ENCODE results near the gene CBX7. TPM values are rescaled to one million over a fixed set of nuclear protein-coding genes. Genes with fewer than 3 reads are reported as not detected.

CBX7 gene
- total RNA-seq, 1 donor: 14.5 TPM

- Histone ChIP-seq H3K9me3 (ENCODE audit: low read depth, low read length) (no peaks in the 10 kb centered on the region), H2AFZ (ENCODE audit: low read length) (no peak overlapping the region), H3K79me2 (ENCODE audit: insufficient read depth, low read length) (no peaks in the 10 kb centered on the region), H3K4me2 (ENCODE audit: insufficient read depth, low read length) (no peak overlapping the region), H4K20me1 (ENCODE audit: insufficient read depth, low read length) (no peaks in the 10 kb centered on the region), H3K27ac (ENCODE audit: low read depth, low read length) (no peak overlapping the region), H3K4me3 (ENCODE audit: insufficient read depth, low read length) (no peak overlapping the region), H3K4me1 (ENCODE audit: insufficient read depth, low read length) (no peaks in the 10 kb centered on the region), H3K36me3 (ENCODE audit: insufficient read depth, low read length) (no peaks in the 10 kb centered on the region), H3K27me3 (ENCODE audit: insufficient read depth, low read length) (no peaks in the 10 kb centered on the region)
- no peak for DNase-seq (ENCODE audit: insufficient read length, low spot score, missing footprints)
- no peak for TF ChIP-seq CTCF (IDR thresholded peaks at IDR 0.05; ENCODE audit: extremely low read depth, low read depth, low read length)
Measured at GRCh38 chr22:39083212-39084165, 69.0 kb downstream of the CBX7 start.

GRCh38 chr22:39081598-39081997 lies 70.9 kb downstream of the CBX7 start:
- TF ChIP-seq CTCF (IDR thresholded peaks at IDR 0.05; ENCODE audit: extremely low read depth, low read depth, low read length): no peak
- H3K79me2 ChIP-seq (ENCODE audit: insufficient read depth, low read length): no peaks in the 10 kb centered on the region
- DNase-seq (ENCODE audit: insufficient read length, low spot score, missing footprints): no peak
- no peaks in the 10 kb centered on the region for H4K20me1 ChIP-seq (ENCODE audit: insufficient read depth, low read length)
- no peak overlapping the region for H3K4me2 ChIP-seq (ENCODE audit: insufficient read depth, low read length)
- no peak overlapping the region for H2AFZ ChIP-seq (ENCODE audit: low read length)
- no peaks in the 10 kb centered on the region for H3K9me3 ChIP-seq (ENCODE audit: low read depth, low read length)
- H3K36me3 ChIP-seq (ENCODE audit: insufficient read depth, low read length): no peaks in the 10 kb centered on the region
- H3K27me3 ChIP-seq (ENCODE audit: insufficient read depth, low read length): no peaks in the 10 kb centered on the region
- no peak overlapping the region for H3K27ac ChIP-seq (ENCODE audit: low read depth, low read length)
- no peaks in the 10 kb centered on the region for H3K4me1 ChIP-seq (ENCODE audit: insufficient read depth, low read length)
- H3K4me3 ChIP-seq (ENCODE audit: insufficient read depth, low read length): no peak overlapping the region

- no peaks in the 10 kb centered on the region for H3K4me1 ChIP-seq (ENCODE audit: insufficient read depth, low read length)
- H3K79me2 ChIP-seq (ENCODE audit: insufficient read depth, low read length): no peaks in the 10 kb centered on the region
- H3K27me3 ChIP-seq (ENCODE audit: insufficient read depth, low read length): no peaks in the 10 kb centered on the region
- no peak overlapping the region for H3K4me3 ChIP-seq (ENCODE audit: insufficient read depth, low read length)
- H3K4me2 ChIP-seq (ENCODE audit: insufficient read depth, low read length): no peak overlapping the region
- H3K27ac ChIP-seq (ENCODE audit: low read depth, low read length): no peak overlapping the region
- H4K20me1 ChIP-seq (ENCODE audit: insufficient read depth, low read length): no peaks in the 10 kb centered on the region
- H3K9me3 ChIP-seq (ENCODE audit: low read depth, low read length): no peaks in the 10 kb centered on the region
- no peak for TF ChIP-seq CTCF (IDR thresholded peaks at IDR 0.05; ENCODE audit: extremely low read depth, low read depth, low read length)
- DNase-seq (ENCODE audit: insufficient read length, low spot score, missing footprints): no peak
- no peaks in the 10 kb centered on the region for H3K36me3 ChIP-seq (ENCODE audit: insufficient read depth, low read length)
- no peak overlapping the region for H2AFZ ChIP-seq (ENCODE audit: low read length)
Measured at GRCh38 chr22:39081016-39081415, 71.5 kb downstream of the CBX7 start.

Small RNA genes lying within 50 kb of the gene (small RNA-seq; reads per million reads assigned to genes)
- gene COX5BP7: not detected

Other genes with a start within 250 kb of the CBX7 start
- not detected in 2 replicates for gene APOBEC3A, start 195.1 kb downstream of the CBX7 start, total RNA-seq
- gene APOBEC3B, start 170.3 kb downstream of the CBX7 start, total RNA-seq: 0.36 and 0.59 TPM in 2 replicates
- 16.6 and 20.0 TPM in 2 replicates for gene APOBEC3C, start 138.4 kb downstream of the CBX7 start, total RNA-seq
- gene APOBEC3D, start 131.6 kb downstream of the CBX7 start, total RNA-seq: 3.2 and 4.0 TPM in 2 replicates
- gene APOBEC3F, start 111.8 kb downstream of the CBX7 start, total RNA-seq: 3.5 and 5.1 TPM in 2 replicates
- 15.6 and 18.1 TPM in 2 replicates for gene APOBEC3G, start 75.4 kb downstream of the CBX7 start, total RNA-seq
- gene APOBEC3H, start 55.4 kb downstream of the CBX7 start, total RNA-seq: not detected in 2 replicates
- gene PDGFB, start 92.3 kb upstream of the CBX7 start, total RNA-seq: under 0.01 TPM in 1 of 2 replicates, not detected in the other
- gene RPL3, start 166.9 kb upstream of the CBX7 start, total RNA-seq: 1,858 and 2,119 TPM in 2 replicates
- 2.1 and 3.6 TPM in 2 replicates for gene SYNGR1, start 197.3 kb upstream of the CBX7 start, total RNA-seq
- 12.7 TPM in 2 replicates for gene TAB1, start 247.1 kb upstream of the CBX7 start, total RNA-seq

All from osteoblast (primary cell).